CD4-positive, alpha-beta T cell treated with Interleukin-17A for 4 hours (primary cell): ENCODE data around the gene SYT9.
"Not testable (repeated sequence)": the region's sequence is repeated elsewhere in the genome, so short reads cannot be mapped to it uniquely, and the experiment has no call there.

ENCODE experiments used
- DNase-seq: peaks from one replicate; pipeline ENCODE4 v3.0.0-alpha.2; 2020; ENCODE audit warnings: mixed read lengths

Gene SYT9

GRCh38 chr11:7513234-7514098, 261.8 kb downstream of the SYT9 start, which contains the start of gene PPFIBP2:
TSS of gene PPFIBP2 (plus strand) at chr11:7513999. CDS start at chr11:7549476, 35,477 bp downstream.
- peak; percentile 89 for DNase-seq

- DNase-seq, result peak; percentile 41
Observed at GRCh38 chr11:7514099-7514591, 262.4 kb downstream of the SYT9 start.

GRCh38 chr11:7515447-7515886, 263.8 kb downstream of the SYT9 start:
- DNase-seq, result no peak

- DNase-seq, result peak; percentile 48
Observed at GRCh38 chr11:7516475-7516874, 264.8 kb downstream of the SYT9 start.

GRCh38 chr11:7517743-7518142, 266.0 kb downstream of the SYT9 start:
- DNase-seq, result not testable (repeated sequence)
